H9 (cell line): ENCODE measurements around the gene FAM110A. TPM values are rescaled to one million over a fixed set of nuclear protein-coding genes. Genes with fewer than 3 reads are reported as not detected.

ENCODE experiments used
- DNase-seq: peaks from one replicate; pipeline ENCODE4 v3.0.0-alpha.2; 2017
- H2AFZ ChIP-seq: one replicate; pipeline ENCODE4 v1.6.1; 2013; ENCODE audit warnings: mild to moderate bottlenecking, low read length, control low read depth, moderate library complexity
- H2AK5ac ChIP-seq: 2 replicates; pipeline ENCODE4 v1.6.1; 2013; ENCODE audit warnings: low read length, control low read depth, mixed read lengths; ENCODE audit not compliant: insufficient read length
- H2BK120ac ChIP-seq: one replicate; pipeline ENCODE4 v1.6.1; 2013; ENCODE audit warnings: low read depth, mild to moderate bottlenecking, low read length, control low read depth, inconsistent platforms; ENCODE audit not compliant: poor library complexity, severe bottlenecking
- H2BK12ac ChIP-seq: 2 replicates; pipeline ENCODE4 v1.6.1; 2013; ENCODE audit warnings: low read length, control low read depth, mixed read lengths, low read depth; ENCODE audit not compliant: insufficient read length
- H2BK15ac ChIP-seq: 2 replicates; pipeline ENCODE4 v1.6.1; 2013; ENCODE audit warnings: low read depth, low read length, control low read depth
- H2BK20ac ChIP-seq: one replicate; pipeline ENCODE4 v1.6.1; 2013; ENCODE audit warnings: low read depth, mild to moderate bottlenecking, low read length, control low read depth, inconsistent platforms; ENCODE audit not compliant: poor library complexity, severe bottlenecking
- H2BK5ac ChIP-seq: 2 replicates; pipeline ENCODE4 v1.6.1; 2013; ENCODE audit warnings: low read length, control low read depth, mixed read lengths; ENCODE audit not compliant: insufficient read length
- H3K14ac ChIP-seq: 2 replicates; pipeline ENCODE4 v1.6.1; 2013; ENCODE audit warnings: low read length, control low read depth; ENCODE audit not compliant: insufficient read depth
- H3K18ac ChIP-seq: 2 replicates; pipeline ENCODE4 v1.6.1; 2013; ENCODE audit warnings: low read depth, mild to moderate bottlenecking, mixed read lengths, low read length, control low read depth; ENCODE audit not compliant: insufficient read length
- H3K23ac ChIP-seq: 2 replicates; pipeline ENCODE4 v1.6.1; 2013; ENCODE audit warnings: low read length, control low read depth, mixed read lengths, low read depth; ENCODE audit not compliant: insufficient read length
- H3K23me2 ChIP-seq: 2 replicates; pipeline ENCODE4 v1.6.1; 2013; ENCODE audit warnings: low read depth, mild to moderate bottlenecking, mixed read lengths, low read length, control low read depth; ENCODE audit not compliant: insufficient read length, poor library complexity, severe bottlenecking
- H3K27ac ChIP-seq: 2 replicates; pipeline ENCODE4 v1.5.1; 2013; ENCODE audit warnings: low read length, control low read depth, mixed read lengths, low read depth; ENCODE audit not compliant: insufficient read length
- H3K27me3 ChIP-seq: 2 replicates; pipeline ENCODE4 v1.6.1; 2013; ENCODE audit warnings: low read length, control low read depth, inconsistent platforms; ENCODE audit not compliant: insufficient read depth
- H3K4ac ChIP-seq: 2 replicates; pipeline ENCODE4 v1.6.1; 2013; ENCODE audit warnings: low read depth, mild to moderate bottlenecking, control low read depth, inconsistent platforms, low read length, moderate library complexity
- H3K4me1 ChIP-seq: 2 replicates; pipeline ENCODE4 v1.6.1; 2013; ENCODE audit warnings: low read length, control low read depth, inconsistent platforms; ENCODE audit not compliant: insufficient read depth
- H3K4me2 ChIP-seq: 2 replicates; pipeline ENCODE4 v1.6.1; 2013; ENCODE audit warnings: low read length, control low read depth, mixed read lengths; ENCODE audit not compliant: insufficient read length, insufficient read depth
- H3K56ac ChIP-seq: 2 replicates; pipeline ENCODE4 v1.6.1; 2013; ENCODE audit warnings: low read depth, mild to moderate bottlenecking, mixed read lengths, low read length, control low read depth; ENCODE audit not compliant: insufficient read length
- H3K79me1 ChIP-seq: 2 replicates; pipeline ENCODE4 v1.6.1; 2013; ENCODE audit warnings: low read depth, mild to moderate bottlenecking, moderate library complexity, low read length, control low read depth, inconsistent platforms; ENCODE audit not compliant: insufficient read depth, poor library complexity, severe bottlenecking
- H3K79me2 ChIP-seq: 2 replicates; pipeline ENCODE4 v1.6.1; 2013; ENCODE audit warnings: low read length, control low read depth, inconsistent platforms; ENCODE audit not compliant: insufficient read depth
- H3K9ac ChIP-seq: 2 replicates; pipeline ENCODE4 v1.6.1; 2013; ENCODE audit warnings: low read length, control low read depth, mixed read lengths; ENCODE audit not compliant: insufficient read length; ENCODE audit errors: extremely low read depth
- H3K9me3 ChIP-seq: one replicate; pipeline ENCODE4 v1.6.1; 2013; ENCODE audit warnings: low read depth, low read length, inconsistent platforms; ENCODE audit not compliant: control insufficient read depth
- H3T11ph ChIP-seq: one replicate; pipeline ENCODE4 v1.6.1; 2013; ENCODE audit warnings: mild to moderate bottlenecking, low read length, control low read depth, inconsistent platforms
- H4K20me1 ChIP-seq: one replicate; pipeline ENCODE4 v1.6.1; 2013; ENCODE audit not compliant: control insufficient read depth, insufficient read length, insufficient read depth
- H4K5ac ChIP-seq: 2 replicates; pipeline ENCODE4 v1.6.1; 2013; ENCODE audit warnings: low read depth, mild to moderate bottlenecking, mixed read lengths, low read length, control low read depth; ENCODE audit not compliant: insufficient read length
- H4K8ac ChIP-seq: replicated peaks from 2 replicates; pipeline ENCODE4 v1.6.1; 2013; ENCODE audit warnings: low read length, control low read depth, mixed read lengths, low read depth; ENCODE audit not compliant: insufficient read length
- H4K91ac ChIP-seq: 2 replicates; pipeline ENCODE4 v1.6.1; 2013; ENCODE audit warnings: low read depth, mild to moderate bottlenecking, moderate library complexity, mixed read lengths, low read length, control low read depth; ENCODE audit not compliant: insufficient read length
- H3K27ac Mint-ChIP-seq, 3 experiments: 2 replicates in 2 of 3; 3 replicates in 1 of 3; pipeline ENCODE4 v1.8.0; 2020 to 2021; ENCODE audit warnings: mixed read lengths in 3 of 3, mild to moderate bottlenecking in 1 of 3, moderate library complexity in 1 of 3
- H3K27me3 Mint-ChIP-seq: 2 replicates; pipeline ENCODE4 v1.8.0; 2021; ENCODE audit warnings: low read depth, mild to moderate bottlenecking, moderate library complexity, mixed read lengths
- H3K36me3 Mint-ChIP-seq, 3 experiments: 2 replicates in 2 of 3; 3 replicates in 1 of 3; pipeline ENCODE4 v1.8.0; 2020 to 2021; ENCODE audit warnings: low read depth in 3 of 3, mixed read lengths in 3 of 3; ENCODE audit not compliant: insufficient read depth in 1 of 3
- H3K4me1 Mint-ChIP-seq, 2 experiments: 2 replicates each; pipeline ENCODE4 v1.8.0; 2020; ENCODE audit warnings: mixed read lengths in 2 of 2
- H3K4me3 Mint-ChIP-seq, 2 experiments: 2 replicates in 1 of 2; 3 replicates in 1 of 2; pipeline ENCODE4 v1.8.0; 2020 to 2021; ENCODE audit warnings: mild to moderate bottlenecking in 2 of 2, mixed read lengths in 2 of 2, moderate library complexity in 1 of 2
- H3K9me3 Mint-ChIP-seq, 2 experiments: 2 replicates in 1 of 2; 3 replicates in 1 of 2; pipeline ENCODE4 v1.8.0; 2020; ENCODE audit warnings: mild to moderate bottlenecking in 2 of 2, mixed read lengths in 2 of 2, moderate library complexity in 1 of 2
- CTCF ChIP-seq: fragments of 200-600 bp; sonication (generic); conservative IDR thresholded peaks from 3 replicates; pipeline ENCODE4 v1.8.0; 2021; ENCODE audit warnings: antibody characterized with exemption, mild to moderate bottlenecking
- WGBS: extraction: QIAGEN DNeasy Blood & Tissue Kit; methylation state at CpG from one replicate; pipeline ENCODE4 v1.1.7; 2013; ENCODE audit warnings: missing lambda C conversion rate, low lambda C conversion rate, mixed read lengths; ENCODE audit not compliant: insufficient read length; ENCODE audit errors: extremely low coverage; 5-methylcytosine and 5-hydroxymethylcytosine counted together
- total RNA-seq: library from RNA; stranded (reverse); gene quantifications from 2 replicates; pipeline ENCODE4 v1.2.1, GENCODE V29; 2021

Gene FAM110A
- total RNA-seq, 1 experiment from 2014 or later, result 10.3 TPM

- Histone ChIP-seq H3K9me3 (no peaks in the 10 kb centered on the region), H3K9ac (no peak overlapping the region), H3K4ac (no peak overlapping the region), H2BK15ac (no peak overlapping the region), H2AK5ac (no peak overlapping the region), H3K4me2 (no peak overlapping the region), H3K79me2 (no peaks in the 10 kb centered on the region), H3K23ac (no peak overlapping the region), H2BK20ac (no peak overlapping the region), H3K79me1 (no peaks in the 10 kb centered on the region), H2BK120ac (no peak overlapping the region), H4K20me1 (no peaks in the 10 kb centered on the region), H4K8ac (no peak overlapping the region), H3K23me2 (no peaks in the 10 kb centered on the region), H2BK5ac (no peak overlapping the region), H3K4me1 (peaks cover 3% of the 10 kb centered on the region; the same call in 1 of the 2 replicates), H3K27ac (no peak overlapping the region), H3K56ac (no peak overlapping the region), H3K27me3 (no peaks in the 10 kb centered on the region), H2BK12ac (no peak overlapping the region), H3T11ph (no peak overlapping the region), H3K14ac (no peak overlapping the region), H4K5ac (no peak overlapping the region), H2AFZ (no peak overlapping the region), H4K91ac (no peak overlapping the region), H3K18ac (no peak overlapping the region)
- no peaks in the 10 kb centered on the region for H3K9me3 Mint-ChIP-seq
- H3K27ac Mint-ChIP-seq, result no peak overlapping the region
- DNase-seq, result no peak
- H3K4me1 Mint-ChIP-seq, result peaks cover 21 to 22% of the 10 kb centered on the region in 2 experiments
- no peak for TF ChIP-seq CTCF
- no CpG with 5 or more reads among the region's 12 CpGs for WGBS
- H3K4me3 Mint-ChIP-seq, result no peak overlapping the region
- peaks cover 5% of the 10 kb centered on the region; the same call in 1 of the 2 replicates for H3K27me3 Mint-ChIP-seq
- no peaks in the 10 kb centered on the region for H3K36me3 Mint-ChIP-seq
Observed at GRCh38 chr20:856361-856775, 22.9 kb downstream of the FAM110A start.
